Measurements from ENCODE around the gene COQ4.
"Not testable (repeated sequence)": the region's sequence is repeated elsewhere in the genome, so short reads cannot be mapped to it uniquely, and the experiment has no call there.

The COQ4 gene

DNA sequence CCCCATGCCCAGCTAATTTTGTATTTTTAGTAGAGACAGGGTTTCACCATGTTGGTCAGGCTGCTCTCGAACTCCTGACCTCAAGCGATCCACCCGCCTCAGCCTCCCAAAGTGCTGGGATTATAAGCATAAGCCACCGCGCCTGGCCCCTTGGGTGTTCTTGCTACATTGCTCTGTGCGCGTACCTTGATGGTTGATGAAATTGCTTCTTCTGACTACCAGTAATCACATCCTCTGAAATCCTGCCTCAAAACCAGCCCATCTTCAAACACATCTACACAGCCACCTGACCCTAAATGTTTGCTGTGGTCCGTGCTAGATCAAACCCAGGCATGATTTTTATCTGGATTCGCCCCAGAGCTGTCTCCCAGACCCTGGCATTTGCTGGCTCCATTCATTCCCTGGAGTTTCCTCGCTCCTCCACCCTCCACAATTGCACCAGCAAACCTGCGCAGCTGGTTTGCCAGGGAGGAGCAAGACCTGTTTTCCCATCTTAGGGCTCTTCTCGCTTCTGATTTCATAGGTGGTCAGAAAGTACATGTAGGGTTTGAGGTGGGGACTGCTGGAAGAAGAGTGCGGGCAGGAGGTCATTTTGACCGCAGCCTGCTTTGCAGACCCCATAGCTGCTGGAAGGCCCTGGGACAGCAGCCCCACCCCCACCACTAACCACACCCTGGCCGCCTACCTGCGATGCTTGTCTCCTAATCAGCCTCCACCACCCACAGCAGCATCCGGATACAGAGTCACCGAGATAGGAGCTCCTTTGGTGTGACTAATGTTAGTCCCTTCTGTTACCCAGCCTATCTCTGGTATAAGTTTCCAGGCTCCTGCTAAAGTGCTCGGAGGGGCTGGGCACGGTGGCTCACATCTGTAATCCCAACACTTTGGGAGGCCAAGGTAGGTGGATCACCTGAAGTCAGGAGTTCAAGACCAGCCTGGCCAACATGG, 23.8 kb upstream of the COQ4 start:
- in situ Hi-C loops (cut with MboI; ENCODE audit: low sequenced_read_pairs): no loop called here

DNA sequence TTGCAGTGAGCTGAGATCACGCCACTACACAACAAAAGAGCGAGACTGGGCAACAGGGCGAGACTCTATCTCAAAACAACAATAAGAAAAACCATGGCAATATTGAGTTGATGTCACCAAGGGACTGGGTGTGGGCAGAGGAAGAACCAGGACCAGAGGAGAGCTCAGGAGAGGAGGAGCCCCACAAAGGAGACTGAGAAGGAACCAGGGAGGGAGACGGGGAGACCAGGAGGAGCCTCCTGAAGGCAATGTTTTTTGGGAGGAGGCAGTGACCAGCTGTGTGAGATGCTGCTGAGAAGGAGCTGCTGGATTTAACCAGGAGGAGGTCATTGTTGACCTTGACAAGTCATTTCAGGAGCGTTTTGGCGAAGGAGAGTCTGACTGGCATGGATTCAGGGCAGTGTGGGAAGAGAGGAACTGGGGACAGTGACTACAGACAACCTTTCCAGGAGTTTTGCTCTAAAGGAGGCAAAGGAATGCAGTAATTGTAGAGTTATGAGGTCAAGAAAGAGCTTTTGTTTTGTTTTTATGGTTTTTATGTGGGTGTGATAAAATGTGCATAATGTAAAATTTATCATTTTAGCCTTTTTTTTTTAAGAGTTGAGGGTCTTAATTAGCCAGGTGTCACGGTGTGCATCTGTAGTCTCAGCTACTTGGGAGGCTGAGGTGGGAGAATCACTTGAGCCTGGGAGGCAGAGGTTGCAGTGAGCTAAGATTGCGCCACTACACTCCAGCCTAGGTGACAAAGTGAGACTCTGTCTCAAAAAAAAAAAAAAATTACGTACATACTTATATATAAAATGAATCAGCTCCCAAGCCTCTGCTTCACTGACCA, 18.3 kb upstream of the COQ4 start:
- in situ Hi-C loops (cut with MboI; ENCODE audit: low sequenced_read_pairs): no loop called here

DNA sequence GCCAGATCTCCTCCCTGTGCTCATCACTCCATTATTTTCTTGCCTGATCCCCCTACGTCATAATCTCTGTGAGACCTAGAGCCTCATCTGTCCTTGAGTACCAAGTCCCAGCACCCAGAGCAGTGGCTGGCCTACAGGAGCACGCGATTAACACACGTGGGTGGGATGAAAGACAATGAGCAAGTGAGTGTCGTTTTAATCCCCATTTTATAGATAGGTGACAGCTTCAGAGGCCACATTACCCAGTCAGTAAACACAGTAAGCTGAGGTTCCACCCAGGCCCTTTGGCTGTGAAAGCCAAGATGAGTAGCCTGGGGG, 17.7 kb upstream of the COQ4 start:
- in situ Hi-C loops (cut with MboI; ENCODE audit: low sequenced_read_pairs): no loop called here

DNA sequence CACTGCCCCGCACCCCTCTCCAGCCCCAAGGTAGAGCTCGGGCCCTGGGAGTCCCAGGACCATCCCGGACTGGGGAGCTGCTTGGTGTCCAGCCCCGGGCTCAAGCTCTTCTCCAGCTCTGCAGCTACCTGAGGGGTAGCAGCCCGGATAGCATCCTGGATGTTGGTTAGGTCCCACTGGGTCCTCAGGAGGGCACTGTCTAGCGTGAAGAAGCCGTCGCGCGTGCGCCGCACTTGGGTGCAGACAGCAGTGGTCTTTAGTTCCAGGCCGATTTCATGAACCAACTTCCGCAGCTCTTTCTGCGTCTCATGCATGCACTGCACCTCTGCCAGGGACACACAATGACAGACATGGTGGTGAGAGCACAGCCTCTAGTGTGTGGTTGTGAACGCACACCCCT, 13.1 kb upstream of the COQ4 start:
- in situ Hi-C loops (cut with MboI; ENCODE audit: low sequenced_read_pairs): no loop called here

DNA sequence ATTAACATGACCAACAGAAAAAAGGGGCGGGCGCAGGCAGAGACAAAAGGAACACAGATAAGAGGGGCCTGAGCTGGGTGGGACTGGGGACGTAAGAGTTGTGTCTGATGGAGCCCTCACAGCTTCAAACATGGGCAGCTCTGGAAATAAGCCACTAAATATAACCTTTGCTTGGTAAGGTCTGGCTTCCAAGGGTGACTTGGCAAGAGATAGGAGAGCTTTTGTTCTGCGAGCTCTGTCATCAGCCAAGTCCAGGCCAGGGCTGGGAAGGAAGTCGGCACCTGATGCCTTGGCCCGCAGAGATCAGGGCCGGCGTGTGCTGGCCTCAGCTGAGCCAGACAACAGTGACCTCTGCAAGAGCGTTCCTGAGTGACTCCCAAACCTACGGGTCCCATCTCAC, 12.2 kb upstream of the COQ4 start:
- in situ Hi-C loops (cut with MboI; ENCODE audit: low sequenced_read_pairs): no loop called here

DNA sequence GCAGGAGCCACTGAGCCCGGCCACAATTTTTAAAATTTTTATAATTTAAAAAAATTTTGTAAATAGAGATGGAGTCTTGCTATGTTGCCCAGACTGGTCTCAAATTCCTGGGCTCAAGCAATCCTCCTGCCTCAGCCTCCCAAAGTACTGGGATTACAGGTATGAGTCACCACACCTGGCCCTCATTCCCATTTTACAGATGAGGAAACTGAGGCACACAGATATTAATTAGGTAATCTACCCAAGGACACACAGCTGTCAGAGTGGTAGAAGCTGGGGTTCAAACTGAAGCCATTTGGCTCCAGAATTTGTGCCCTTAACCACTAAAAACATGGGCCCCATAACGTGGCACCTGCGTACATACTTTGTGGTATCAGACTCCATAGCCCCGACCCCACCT, 7.9 kb upstream of the COQ4 start:
- in situ Hi-C loops (cut with MboI; ENCODE audit: low sequenced_read_pairs): no loop called here

DNA sequence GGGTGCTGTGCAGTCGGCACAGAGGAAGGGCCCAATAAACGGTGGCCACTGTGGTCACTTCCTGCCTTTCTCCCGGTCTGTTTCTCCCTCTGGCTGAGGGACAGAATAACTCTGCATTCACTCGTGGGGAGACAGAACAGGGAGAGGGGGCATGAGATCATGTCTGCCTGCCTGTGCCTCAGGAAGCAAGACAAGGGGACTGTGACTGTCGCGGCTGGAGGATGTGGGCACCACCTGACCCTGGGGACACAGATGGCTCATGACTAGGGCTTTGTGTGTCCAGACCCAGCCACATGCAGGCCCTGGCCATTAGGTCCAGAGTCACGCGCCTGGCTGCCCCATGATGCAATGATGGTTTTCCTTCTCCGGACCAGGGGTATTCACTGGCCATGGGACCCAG, 6.2 kb upstream of the COQ4 start:
- in situ Hi-C loops (cut with MboI; ENCODE audit: low sequenced_read_pairs): no loop called here

DNA sequence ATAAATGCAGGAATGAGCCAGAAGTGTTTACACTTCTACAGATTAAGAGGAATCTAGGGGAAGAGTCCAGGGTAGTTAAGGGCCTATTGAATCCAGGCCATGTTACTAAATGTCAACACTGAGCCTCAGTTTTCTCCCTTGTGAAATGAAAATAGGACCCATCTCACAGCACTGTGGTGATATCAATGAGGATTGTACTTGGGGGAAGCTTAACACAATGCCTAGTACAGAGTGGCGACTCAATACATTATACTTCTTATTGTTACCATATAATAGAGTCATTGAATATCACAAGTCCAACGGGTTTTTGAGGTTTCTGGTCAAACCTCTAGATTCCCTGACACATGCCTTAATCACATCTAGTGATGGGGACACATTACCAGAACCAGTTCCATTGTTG, 5.0 kb upstream of the COQ4 start:
- in situ Hi-C loops (cut with MboI; ENCODE audit: low sequenced_read_pairs): no loop called here

DNA sequence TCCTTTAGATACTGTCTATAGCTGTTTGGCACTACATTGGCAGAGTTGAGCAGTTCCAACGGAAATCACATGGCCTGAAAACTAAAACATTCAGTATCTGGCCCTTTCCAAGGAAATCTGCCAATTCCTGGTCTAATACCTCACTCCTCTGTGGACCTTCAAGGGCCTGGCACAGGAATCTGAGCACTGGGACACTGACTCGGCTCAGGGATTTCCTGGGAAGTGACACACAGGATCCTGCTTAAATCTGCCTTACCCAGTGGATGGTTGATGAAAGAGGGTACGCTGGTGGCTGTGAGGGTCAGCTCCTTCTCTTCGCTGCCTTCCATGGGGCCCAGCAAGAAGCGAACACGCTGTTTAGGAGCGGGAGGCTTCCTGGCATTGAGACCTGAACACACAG, 1.3 kb upstream of the COQ4 start:
- in situ Hi-C loops (cut with MboI; ENCODE audit: low sequenced_read_pairs): no loop called here

DNA sequence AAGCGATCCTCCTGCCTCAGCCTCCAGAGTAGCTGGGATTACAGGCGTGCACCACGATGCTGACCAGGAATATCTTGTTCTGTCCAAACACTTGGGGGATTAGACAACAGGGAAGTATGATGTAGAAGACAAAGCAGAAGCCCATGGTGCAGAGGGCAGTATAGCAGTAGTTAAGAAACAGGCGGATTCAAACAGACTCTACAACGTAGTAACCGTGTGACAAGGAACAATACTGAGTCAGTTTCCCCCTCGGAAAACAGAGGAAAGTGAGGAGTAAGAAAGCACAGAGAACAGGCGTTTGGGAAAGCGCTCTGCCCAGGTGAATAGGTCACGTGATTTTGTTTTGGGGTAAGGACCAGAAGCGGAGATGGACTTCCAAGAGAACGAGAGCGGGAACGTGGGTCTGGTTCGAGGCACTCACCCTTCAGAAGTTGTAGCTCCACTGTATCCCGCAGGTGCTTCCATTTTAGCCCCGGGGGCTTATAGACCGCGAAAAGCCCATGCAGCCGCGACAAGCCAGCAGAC, 698 bp upstream of the COQ4 start:
- in situ Hi-C loops (cut with MboI; ENCODE audit: low sequenced_read_pairs): no loop called here

DNA sequence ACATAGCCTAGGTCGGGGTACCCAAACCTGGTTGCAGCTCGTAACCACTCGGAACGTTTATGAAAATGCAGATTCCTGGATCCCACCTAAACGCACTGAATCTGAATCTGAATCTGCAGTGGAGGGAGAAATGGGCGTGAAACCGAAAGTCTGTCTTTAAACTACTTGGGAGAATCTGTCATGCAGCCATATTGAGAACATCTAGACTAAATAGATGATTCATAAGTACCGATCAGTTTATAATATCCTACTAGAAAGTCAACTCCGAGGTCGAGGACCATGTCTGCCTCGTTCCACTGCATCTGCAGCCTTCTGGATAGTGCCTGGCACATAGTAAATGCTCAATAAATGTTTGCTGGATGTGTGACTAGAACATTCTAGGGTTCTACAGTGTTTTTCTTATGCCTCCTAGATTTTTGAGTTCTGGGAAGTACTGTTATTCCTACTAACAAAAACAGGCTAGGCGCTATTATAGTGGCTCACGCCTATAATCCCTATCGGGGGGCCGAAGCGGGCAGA, 632 bp downstream of the COQ4 start:
- in situ Hi-C loops (cut with MboI; ENCODE audit: low sequenced_read_pairs): no loop called here

DNA sequence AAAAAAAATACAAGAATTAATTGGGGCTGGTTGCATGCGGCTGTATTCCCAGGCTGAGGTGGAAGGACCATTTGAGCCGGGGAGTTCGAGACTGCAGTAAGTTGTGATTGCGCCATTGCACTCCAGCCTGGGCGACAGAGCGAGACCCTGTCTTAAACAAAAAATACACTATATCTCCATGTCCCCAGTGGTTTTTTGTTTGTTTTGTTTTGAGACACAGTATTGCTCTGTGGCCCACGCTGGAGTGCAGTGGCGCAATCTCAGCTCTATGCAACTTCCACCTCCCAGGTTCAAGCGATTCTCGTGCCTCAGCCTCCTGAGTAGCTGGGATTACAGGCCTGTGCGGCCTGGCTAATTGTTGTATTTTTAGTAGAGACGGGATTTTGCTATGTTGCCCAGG, 1.2 kb downstream of the COQ4 start:
- in situ Hi-C loops (cut with MboI; ENCODE audit: low sequenced_read_pairs): no loop called here

DNA sequence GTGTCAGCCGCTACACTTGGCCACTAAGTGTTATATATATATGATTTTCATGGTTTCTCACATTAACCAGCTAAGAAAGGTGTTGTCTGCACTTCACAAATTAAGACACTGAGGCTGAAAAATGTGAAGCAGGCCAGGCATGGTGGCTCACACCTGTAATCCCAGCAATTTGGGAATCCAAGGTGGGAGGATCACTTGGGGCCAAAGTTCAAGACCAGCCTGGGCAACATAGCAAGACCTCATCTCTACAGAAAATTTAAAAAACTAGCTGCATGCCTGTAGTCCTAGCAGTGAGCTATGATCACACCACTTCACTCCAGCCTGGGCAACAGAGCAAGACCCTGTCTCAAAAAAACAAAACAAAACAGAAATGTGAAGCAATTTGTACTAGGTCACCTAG, 1.8 kb downstream of the COQ4 start:
- in situ Hi-C loops (cut with MboI; ENCODE audit: low sequenced_read_pairs): no loop called here

DNA sequence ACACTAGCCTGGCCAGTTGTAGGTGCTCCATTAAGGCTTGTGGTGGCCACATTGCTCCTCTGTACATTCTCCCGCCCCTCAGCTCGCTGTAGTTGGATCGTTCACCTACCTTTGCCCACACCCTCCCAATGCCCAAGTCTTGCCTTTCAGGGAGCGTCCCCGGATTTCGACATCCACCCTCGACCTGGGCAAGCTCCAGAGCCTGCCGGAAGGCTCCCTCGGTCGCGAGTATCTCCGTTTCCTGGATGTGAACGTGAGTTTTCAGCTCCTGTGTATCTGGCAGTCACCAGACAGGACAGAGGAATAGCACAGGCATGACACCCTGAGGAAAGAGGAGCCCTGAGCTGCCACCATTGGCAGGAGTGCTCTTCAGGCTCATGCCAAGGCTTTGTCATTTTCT, 3.0 kb downstream of the COQ4 start:
- in situ Hi-C loops (cut with MboI; ENCODE audit: low sequenced_read_pairs): no loop called here

DNA sequence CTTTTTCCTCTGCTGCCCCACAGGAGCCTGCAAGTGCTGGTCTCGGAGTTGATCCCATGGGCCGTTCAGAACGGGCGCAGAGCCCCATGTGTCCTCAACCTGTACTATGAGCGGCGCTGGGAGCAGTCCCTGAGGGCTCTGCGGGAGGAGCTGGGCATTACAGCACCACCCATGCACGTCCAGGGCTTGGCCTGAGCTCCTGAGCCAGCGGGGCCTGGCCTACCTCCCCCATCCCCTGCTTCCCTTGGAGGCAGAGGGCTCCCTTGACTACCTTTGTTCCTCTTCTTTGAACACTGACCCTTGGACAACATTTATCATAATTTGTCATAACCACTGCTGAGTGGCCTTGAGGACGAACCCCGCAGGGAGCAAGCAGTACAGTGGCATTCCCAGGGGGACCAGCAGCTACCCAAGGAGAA, 10.8 kb downstream of the COQ4 start:
- in situ Hi-C loops (cut with MboI; ENCODE audit: low sequenced_read_pairs): no loop called here

DNA sequence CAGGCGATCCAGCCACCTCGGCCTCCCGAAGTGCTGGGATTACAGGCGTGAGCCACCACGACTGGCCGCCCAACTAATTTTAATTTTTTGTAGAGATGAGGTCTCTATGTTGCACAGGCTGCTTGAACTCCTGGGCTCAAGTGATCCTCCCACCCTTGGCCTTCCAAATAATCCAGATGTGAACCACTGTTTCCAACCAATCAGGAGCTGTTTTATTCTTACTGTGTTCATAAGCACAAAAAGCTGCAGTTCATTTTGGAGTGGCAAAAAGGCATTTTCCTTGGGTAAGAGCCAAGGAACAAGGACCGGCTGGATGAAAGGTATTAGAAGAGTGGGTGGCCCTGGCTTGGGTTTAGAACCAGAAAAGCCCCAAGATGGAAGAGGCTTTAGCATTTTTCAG, 12.5 kb downstream of the COQ4 start:
- in situ Hi-C loops (cut with MboI; ENCODE audit: low sequenced_read_pairs): no loop called here

DNA sequence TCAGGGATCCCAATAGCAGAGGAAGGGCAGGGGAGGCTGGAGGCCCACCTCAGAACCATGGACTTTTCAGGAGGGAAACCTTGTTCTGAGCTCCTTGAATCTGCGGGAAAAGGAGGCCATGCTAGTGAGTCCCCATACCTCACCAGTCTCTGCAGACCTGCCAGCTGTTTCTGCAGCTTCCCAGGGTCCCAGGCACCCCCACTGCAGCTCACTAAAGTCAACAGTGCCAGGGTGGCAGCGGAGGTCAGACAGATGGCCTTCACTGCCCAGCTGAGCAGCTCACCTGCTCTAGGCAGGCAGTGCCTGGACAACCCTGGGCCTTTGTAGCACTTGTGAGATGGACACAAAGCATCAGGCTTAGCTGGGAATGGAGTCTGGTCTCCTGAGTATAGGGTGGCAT, 13.3 kb downstream of the COQ4 start:
- in situ Hi-C loops (cut with MboI; ENCODE audit: low sequenced_read_pairs): no loop called here

DNA sequence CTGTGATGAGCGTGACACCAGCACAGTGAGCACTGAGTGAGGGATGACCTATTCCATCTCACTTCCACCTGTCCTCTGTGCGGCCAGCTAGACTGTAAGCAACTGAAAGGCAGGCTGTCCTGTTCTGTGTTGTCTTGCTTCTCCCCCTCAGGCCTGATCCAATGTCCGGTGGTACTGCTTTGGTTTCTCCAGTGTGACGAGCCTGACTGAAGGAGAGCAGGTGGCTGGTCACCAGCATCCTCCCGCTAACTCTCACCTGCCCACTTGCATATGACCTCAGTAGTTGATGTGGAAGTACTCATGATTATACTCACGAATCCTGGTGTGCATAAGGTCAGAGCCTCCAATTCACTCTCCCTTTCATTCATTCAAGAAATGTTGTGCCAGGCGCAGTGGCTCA, 15.3 kb downstream of the COQ4 start:
- in situ Hi-C loops (cut with MboI; ENCODE audit: low sequenced_read_pairs): no loop called here

DNA sequence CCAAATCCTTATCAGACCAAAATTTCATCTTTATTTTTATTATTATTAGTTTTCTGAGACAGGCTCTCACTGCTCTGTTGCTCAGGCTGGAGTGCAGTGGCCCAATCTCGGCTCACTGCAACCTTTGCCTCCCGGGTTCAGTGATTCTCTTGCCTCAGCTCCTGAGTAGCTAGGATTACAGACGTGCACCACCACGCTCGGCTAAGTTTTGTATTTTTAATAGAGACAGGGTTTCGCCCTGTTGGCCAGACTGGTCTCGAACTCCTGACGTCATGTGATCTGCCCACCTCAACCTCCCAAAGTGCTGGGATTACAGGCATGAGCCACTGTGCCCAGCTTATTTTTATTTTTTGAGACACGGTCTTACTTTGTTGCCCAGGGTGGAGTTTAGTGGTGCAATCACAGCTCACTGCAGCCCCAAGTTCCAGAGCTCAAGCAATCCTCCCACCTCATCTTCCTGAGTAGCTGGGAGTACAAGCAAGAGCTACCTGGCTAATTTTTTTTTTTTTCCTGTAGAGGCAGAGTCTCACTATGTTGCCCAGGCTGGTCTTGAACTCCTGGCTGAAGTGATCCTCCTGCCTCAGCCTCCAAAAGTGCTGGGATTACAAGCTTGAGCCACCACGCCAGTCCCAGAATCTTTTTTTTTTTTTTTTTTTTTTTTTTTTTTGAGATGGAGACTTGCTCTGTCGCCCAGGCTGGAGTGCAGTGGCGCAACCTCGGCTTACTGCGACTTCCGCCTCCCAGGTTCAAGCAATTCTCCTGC, 16.4 kb downstream of the COQ4 start:
- in situ Hi-C loops (cut with MboI; ENCODE audit: low sequenced_read_pairs): not testable (repeated sequence)

DNA sequence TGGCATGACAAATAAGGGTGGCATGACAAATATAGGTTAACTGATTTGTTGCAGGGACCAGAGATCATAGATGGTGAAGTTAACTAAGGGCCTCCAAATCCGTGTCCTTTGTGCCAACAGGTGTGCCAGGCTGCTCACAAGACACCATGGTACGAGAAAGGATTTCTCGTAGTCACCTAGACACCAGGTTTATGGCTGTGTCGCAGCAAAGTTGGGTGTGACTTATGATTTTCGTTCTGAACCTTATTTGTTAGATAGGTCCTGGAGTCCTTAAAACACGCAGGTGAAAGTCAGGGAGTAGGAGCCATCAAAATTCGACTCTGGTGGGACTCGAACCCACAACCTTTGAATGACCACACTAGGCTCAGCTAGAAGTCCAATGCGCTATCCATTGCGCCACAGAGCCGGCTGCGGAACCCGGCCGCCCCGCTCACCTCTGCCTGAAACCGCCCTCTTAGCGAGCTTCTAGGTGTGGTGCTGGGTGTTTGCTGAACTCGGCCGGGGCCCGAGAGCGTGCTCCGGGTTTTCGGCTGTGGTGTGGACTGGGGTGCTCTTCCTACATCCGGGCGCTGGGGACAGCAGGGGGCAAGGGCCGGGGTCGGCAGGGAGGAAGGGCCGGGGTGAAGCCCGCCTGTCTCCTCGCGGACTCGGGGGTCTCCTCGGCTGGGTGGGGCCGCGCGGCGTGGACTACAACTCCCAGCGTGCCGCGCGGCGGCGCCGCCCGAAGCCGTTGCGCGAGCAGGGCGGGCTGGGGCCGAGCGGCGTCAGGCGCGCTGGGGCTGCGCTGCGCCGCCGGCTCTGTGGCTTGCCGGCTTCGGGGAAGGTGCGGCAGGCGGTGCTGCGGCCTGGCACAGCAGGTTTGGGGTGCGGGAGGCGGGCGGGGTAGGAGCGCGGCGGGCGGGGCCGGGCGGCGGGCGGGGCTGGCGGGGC, 17.4 kb downstream of the COQ4 start, which contains the start of gene SLC27A4:
Gene SLC27A4 (plus strand): TSS at position 767 of the 930 bp plus-strand sequence. CDS start 2,606 bp downstream, outside the sequence.
- in situ Hi-C loops (cut with MboI; ENCODE audit: low sequenced_read_pairs): no loop called here
